ENCODE data around the gene RCC2.

The RCC2 gene

GRCh38 chr1:17432412-17432811 is 7.1 kb downstream of the RCC2 start:
- H3K4me3 ChIP-seq (replicated peaks; ENCODE audit: low read depth, low read length) = no peak overlapping the region
- DNase-seq (ENCODE audit: extremely low read depth, low read depth) = no peak
- no peak for TF ChIP-seq CTCF (IDR thresholded peaks at IDR 0.05; ENCODE audit: low read depth, low read length, missing control alignments)

- H3K4me3 ChIP-seq (replicated peaks; ENCODE audit: low read depth, low read length) = no peak overlapping the region
- no peak for TF ChIP-seq CTCF (IDR thresholded peaks at IDR 0.05; ENCODE audit: low read depth, low read length, missing control alignments)
- no peak for DNase-seq (ENCODE audit: extremely low read depth, low read depth)
Observed at GRCh38 chr1:17429183-17429582, 10.3 kb downstream of the RCC2 start.

GRCh38 chr1:17427696-17428660 is 11.5 kb downstream of the RCC2 start:
- no peak overlapping the region for H3K4me3 ChIP-seq (replicated peaks; ENCODE audit: low read depth, low read length)
- DNase-seq (ENCODE audit: extremely low read depth, low read depth) = no peak
- no peak for TF ChIP-seq CTCF (IDR thresholded peaks at IDR 0.05; ENCODE audit: low read depth, low read length, missing control alignments)

DNA sequence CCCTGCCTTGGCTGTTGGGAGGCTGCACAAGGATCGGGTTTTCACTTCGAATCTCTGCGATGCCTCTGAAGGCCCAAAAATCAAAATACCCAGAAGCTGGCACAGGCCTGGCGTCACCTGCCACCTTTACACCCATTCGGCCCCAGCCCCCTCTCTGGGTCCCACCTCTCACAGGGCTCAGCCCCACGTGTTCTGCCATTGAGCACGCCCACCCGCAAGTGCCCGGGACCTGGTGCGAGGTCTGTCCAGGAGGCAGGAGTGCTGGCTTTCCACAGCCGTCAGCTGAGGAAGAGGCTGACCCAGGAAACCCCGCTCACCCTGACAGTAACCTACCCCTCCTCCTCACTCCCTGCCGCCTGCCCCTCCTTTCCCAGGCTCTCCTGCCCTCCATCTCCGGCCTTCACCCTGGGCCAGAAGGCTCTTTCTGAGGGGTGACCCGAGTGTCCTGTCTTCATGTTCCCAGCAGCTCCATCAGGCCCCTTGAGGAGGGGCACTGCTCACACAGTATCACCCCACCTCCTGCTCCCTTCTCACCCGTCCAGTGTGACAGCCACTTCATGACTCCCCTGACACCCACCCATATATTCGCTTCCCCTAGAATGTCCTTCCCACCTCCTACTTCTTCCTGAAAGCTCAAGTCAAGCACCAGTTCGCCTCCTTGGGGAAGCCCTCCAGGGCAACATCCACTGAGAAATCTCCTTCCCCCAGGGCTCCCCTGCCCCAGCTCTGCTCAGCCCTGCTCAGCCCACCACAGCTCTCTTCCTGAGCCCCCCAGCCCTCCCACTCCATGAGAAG is 13.5 kb downstream of the RCC2 start:
- DNase-seq (ENCODE audit: extremely low read depth, low read depth) = no peak
- no peak overlapping the region for H3K4me3 ChIP-seq (replicated peaks; ENCODE audit: low read depth, low read length)
- TF ChIP-seq CTCF (IDR thresholded peaks at IDR 0.05; ENCODE audit: low read depth, low read length, missing control alignments) = no peak

- no peak overlapping the region for H3K4me3 ChIP-seq (replicated peaks; ENCODE audit: low read depth, low read length)
- no peak for DNase-seq (ENCODE audit: extremely low read depth, low read depth)
- no peak for TF ChIP-seq CTCF (IDR thresholded peaks at IDR 0.05; ENCODE audit: low read depth, low read length, missing control alignments)
Observed at GRCh38 chr1:17423781-17424245, 15.7 kb downstream of the RCC2 start.

- no peak for DNase-seq (ENCODE audit: extremely low read depth, low read depth)
- TF ChIP-seq CTCF (IDR thresholded peaks at IDR 0.05; ENCODE audit: low read depth, low read length, missing control alignments) = no peak
- H3K4me3 ChIP-seq (replicated peaks; ENCODE audit: low read depth, low read length) = no peak overlapping the region
Observed at GRCh38 chr1:17422461-17422860, 17.0 kb downstream of the RCC2 start.

Measured in HFF-Myc (cell line).